Measurements from ENCODE around the gene STAT1. TPM values are rescaled to one million over a fixed set of nuclear protein-coding genes. Genes with fewer than 3 reads are reported as not detected.

The STAT1 gene
- total RNA-seq, 2 experiments from 2014 or later, result 56.6 to 57.8 TPM

- no peaks in the 10 kb centered on the region for H3K27me3 Mint-ChIP-seq
- ChIA-PET CTCF (interaction anchor here (2.7 kb wide), 1 partner anchor 96 kb away, joined by 8 read pairs; no protein-coding TSS in a partner anchor), POLR2A (interaction anchor here (1.2 kb wide), 1 partner anchor 91 kb away, joined by 6 read pairs; the partner anchor contains the start of gene STAT4)
- Histone ChIP-seq H3K36me3 (ENCODE audit: insufficient read depth, low read length) (peaks cover 40% of the 10 kb centered on the region), H3K4me3 (ENCODE audit: low read length) (no peak overlapping the region), H3K4me1 (ENCODE audit: insufficient read depth, low read length) (peaks cover 37% of the 10 kb centered on the region), H3K27ac (ENCODE audit: low read depth in 1 of 2, low read length in 2 of 2) (no peak overlapping the region), H3K27me3 (ENCODE audit: control insufficient read depth in 1 of 2, insufficient read depth in 2 of 2, low read length in 2 of 2) (no peaks in the 10 kb centered on the region), H3K9me3 (ENCODE audit: control insufficient read depth in 1 of 2, insufficient read depth in 1 of 2, low read length in 2 of 2) (no peaks in the 10 kb centered on the region)
- peak overlapping the region; percentile 54 for H3K27ac Mint-ChIP-seq
- H3K4me1 Mint-ChIP-seq (ENCODE audit: low read depth), result peaks cover 71% of the 10 kb centered on the region
- peaks cover 48% of the 10 kb centered on the region for H3K36me3 Mint-ChIP-seq (ENCODE audit: low read depth)
- H3K9me3 Mint-ChIP-seq, result no peaks in the 10 kb centered on the region
- intact Hi-C loops (cut with DNase I, micrococcal nuclease), result no loop called here
- no peak for ATAC-seq (ENCODE audit: poor library complexity)
- DNase-seq, result no peak
- no peak overlapping the region for H3K4me3 Mint-ChIP-seq
- no peak for TF ChIP-seq CTCF (IDR thresholded peaks at IDR 0.05)
Observed at GRCh38 chr2:191059308-191059707, 45.3 kb upstream of the STAT1 start.

- Mint-ChIP-seq H3K4me1 (ENCODE audit: low read depth) (peaks cover 42% of the 10 kb centered on the region), H3K27me3 (no peaks in the 10 kb centered on the region), H3K9me3 (no peaks in the 10 kb centered on the region), H3K27ac (peak overlapping the region; percentile 67), H3K4me3 (peak overlapping the region; percentile 40), H3K36me3 (ENCODE audit: low read depth) (peaks cover 27% of the 10 kb centered on the region)
- Histone ChIP-seq H3K4me3 (ENCODE audit: low read length) (no peak overlapping the region), H3K4me1 (ENCODE audit: insufficient read depth, low read length) (peaks cover 29% of the 10 kb centered on the region), H3K27ac (ENCODE audit: low read depth in 1 of 2, low read length in 2 of 2) (no peak overlapping the region), H3K9me3 (ENCODE audit: control insufficient read depth in 1 of 2, insufficient read depth in 1 of 2, low read length in 2 of 2) (no peaks in the 10 kb centered on the region), H3K27me3 (ENCODE audit: control insufficient read depth in 1 of 2, insufficient read depth in 2 of 2, low read length in 2 of 2) (no peaks in the 10 kb centered on the region), H3K36me3 (ENCODE audit: insufficient read depth, low read length) (peaks cover 28% of the 10 kb centered on the region)
- intact Hi-C loops (cut with DNase I, micrococcal nuclease), result no loop called here
- ChIA-PET POLR2A (interaction anchor here (1.3 to 3.4 kb wide), 2 partner anchors 8 to 94 kb away, joined by 5 to 35 read pairs; partner anchors contain the start of gene STAT4), CTCF (no interaction called here)
- ATAC-seq (ENCODE audit: poor library complexity) (peak; percentile 57), DNase-seq (peak in 4 of 14 experiments; percentile 32 to 83 (median 46))
- no peak for TF ChIP-seq CTCF (IDR thresholded peaks at IDR 0.05)
Observed at GRCh38 chr2:191056228-191056627, 42.3 kb upstream of the STAT1 start.

GRCh38 chr2:191053256-191053655, 39.3 kb upstream of the STAT1 start:
- DNase-seq, result no peak
- peaks cover 5% of the 10 kb centered on the region for H3K36me3 Mint-ChIP-seq (ENCODE audit: low read depth)
- Histone ChIP-seq H3K27me3 (ENCODE audit: control insufficient read depth in 1 of 2, insufficient read depth in 2 of 2, low read length in 2 of 2) (no peaks in the 10 kb centered on the region), H3K9me3 (ENCODE audit: control insufficient read depth in 1 of 2, insufficient read depth in 1 of 2, low read length in 2 of 2) (no peaks in the 10 kb centered on the region), H3K36me3 (ENCODE audit: insufficient read depth, low read length) (peaks cover 14% of the 10 kb centered on the region), H3K27ac (ENCODE audit: low read depth in 1 of 2, low read length in 2 of 2) (no peak overlapping the region), H3K4me3 (ENCODE audit: low read length) (no peak overlapping the region), H3K4me1 (ENCODE audit: insufficient read depth, low read length) (peaks cover 20% of the 10 kb centered on the region)
- H3K4me1 Mint-ChIP-seq (ENCODE audit: low read depth), result peaks cover 25% of the 10 kb centered on the region
- intact Hi-C loops (cut with DNase I, micrococcal nuclease), result loop anchor here in 1 of 2 experiments (1.0 to 2.0 kb wide), 2 partner anchors 102 to 470 kb away; no protein-coding TSS in a partner anchor
- POLR2A ChIA-PET, result interaction anchor here (1.1 to 2.8 kb wide), 5 partner anchors 8 to 102 kb away, joined by 5 to 47 read pairs (median 23); partner anchors contain the start of gene STAT4
- ATAC-seq (ENCODE audit: poor library complexity), result no peak
- H3K27me3 Mint-ChIP-seq, result no peaks in the 10 kb centered on the region
- no peak overlapping the region for H3K27ac Mint-ChIP-seq
- no peak for TF ChIP-seq CTCF (IDR thresholded peaks at IDR 0.05)
- CTCF ChIA-PET, result interaction anchor here (1.0 to 7.6 kb wide), 9 partner anchors 9 to 486 kb away, joined by 3 to 157 read pairs (median 8); partner anchors contain the start of gene STAT4
- no peak overlapping the region for H3K4me3 Mint-ChIP-seq
- H3K9me3 Mint-ChIP-seq, result no peaks in the 10 kb centered on the region

Data from CD4-positive, alpha-beta T cell (primary cell).